PC-9 (cell line): Measurements from ENCODE around the gene DTNBP1.

Experiments used
- CTCF ChIP-seq: fragments of 200-600 bp; sonication (generic); conservative IDR thresholded peaks from 2 replicates; pipeline ENCODE4 v1.6.1; 2017; ENCODE audit warnings: mixed run types, antibody characterized with exemption, mild to moderate bottlenecking, moderate library complexity
- EZH2 ChIP-seq: fragments of 200-600 bp; sonication (generic); IDR thresholded peaks from 2 replicates; pipeline ENCODE4 v1.8.0; 2017; ENCODE audit warnings: antibody characterized with exemption, low read depth

GRCh38 chr6:15586503-15586902 lies 76.3 kb downstream of the DTNBP1 start:
- TF ChIP-seq CTCF: no peak
- TF ChIP-seq EZH2: no peak
